ENCODE results near the gene ZNF460. TPM values are rescaled to one million over a fixed set of nuclear protein-coding genes. Genes with fewer than 3 reads are reported as not detected.

ZNF460 gene
- total RNA-seq, 1 experiment from 2014 or later, result 59.9 TPM

DNA sequence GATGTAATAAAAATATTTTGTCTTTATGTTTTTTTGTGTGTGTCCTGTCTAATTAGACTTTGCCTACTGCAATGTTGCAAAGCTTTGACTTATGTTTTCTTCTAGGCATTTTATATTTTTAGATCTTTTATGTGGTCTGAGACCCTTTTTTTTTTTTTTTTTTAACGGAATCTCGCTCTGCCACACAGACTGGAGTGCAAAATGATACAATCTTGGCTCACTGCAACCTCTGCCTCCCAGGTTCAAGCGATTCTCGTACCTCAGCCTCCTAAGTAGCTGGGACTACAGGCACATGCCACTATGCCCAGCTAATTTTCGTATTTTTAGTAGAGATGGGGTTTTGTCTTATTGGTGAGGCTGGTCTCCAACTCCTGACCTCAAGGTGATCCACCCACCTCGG is 62.3 kb downstream of the ZNF460 start:
- DNase-seq (ENCODE audit: low spot score), result no peak

Other genes starting within 250 kb of the ZNF460 start
- not detected in 2 replicates for gene USP29, start 160.5 kb upstream of the ZNF460 start, total RNA-seq (2014; rRNA removed; shearing (Covaris generic))
- not detected in 2 replicates for gene ZIM3, start 135.3 kb upstream of the ZNF460 start, total RNA-seq (2014; rRNA removed; shearing (Covaris generic))
- not detected in 2 replicates for gene DUXA, start 113.0 kb upstream of the ZNF460 start, total RNA-seq (2014; rRNA removed; shearing (Covaris generic))
- 22.1 and 26.6 TPM in 2 replicates for gene ZNF264, start 89.0 kb upstream of the ZNF460 start, total RNA-seq (2014; rRNA removed; shearing (Covaris generic))
- gene AURKC, start 49.5 kb upstream of the ZNF460 start, total RNA-seq (2014; rRNA removed; shearing (Covaris generic)), result 0.28 and 0.29 TPM in 2 replicates
- gene ZNF805, start 39.9 kb upstream of the ZNF460 start, total RNA-seq (2014; rRNA removed; shearing (Covaris generic)), result 9.3 and 13.5 TPM in 2 replicates
- 5.6 and 6.2 TPM in 2 replicates for gene ZNF543, start 40.0 kb downstream of the ZNF460 start, total RNA-seq (2014; rRNA removed; shearing (Covaris generic))
- not detected in 2 replicates for gene ZNF304, start 70.8 kb downstream of the ZNF460 start, total RNA-seq (2014; rRNA removed; shearing (Covaris generic))
- 8.0 and 13.8 TPM in 2 replicates for gene TRAPPC2B, start 83.1 kb downstream of the ZNF460 start, total RNA-seq (2014; rRNA removed; shearing (Covaris generic))
- 1.0 and 3.2 TPM in 2 replicates for gene ZNF547, start 83.1 kb downstream of the ZNF460 start, total RNA-seq (2014; rRNA removed; shearing (Covaris generic))
- 10.2 and 12.2 TPM in 2 replicates for gene ZNF548, start 109.4 kb downstream of the ZNF460 start, total RNA-seq (2014; rRNA removed; shearing (Covaris generic))
- gene ZNF17, start 130.7 kb downstream of the ZNF460 start, total RNA-seq (2014; rRNA removed; shearing (Covaris generic)), result 4.7 and 7.2 TPM in 2 replicates
- gene ZNF749, start 154.8 kb downstream of the ZNF460 start, total RNA-seq (2014; rRNA removed; shearing (Covaris generic)), result 22.9 and 27.6 TPM in 2 replicates
- 0.08 TPM in 1 of 2 replicates, not detected in the other for gene VN1R1, start 176.7 kb downstream of the ZNF460 start, total RNA-seq (2014; rRNA removed; shearing (Covaris generic))
- 0.28 and 0.31 TPM in 2 replicates for gene ZNF772, start 197.1 kb downstream of the ZNF460 start, total RNA-seq (2014; rRNA removed; shearing (Covaris generic))
- 8.1 and 19.3 TPM in 2 replicates for gene ZNF419, start 207.3 kb downstream of the ZNF460 start, total RNA-seq (2014; rRNA removed; shearing (Covaris generic))
- 5.3 and 5.5 TPM in 2 replicates for gene ZNF773, start 219.5 kb downstream of the ZNF460 start, total RNA-seq (2014; rRNA removed; shearing (Covaris generic))
- not detected in 2 replicates for gene ZNF549, start 246.9 kb downstream of the ZNF460 start, total RNA-seq (2014; rRNA removed; shearing (Covaris generic))

All from HT-29 (cell line).